Astrocyte (in vitro differentiated cells and primary cell): ENCODE measurements around the gene B4GALT3. TPM values are rescaled to one million over a fixed set of nuclear protein-coding genes. Genes with fewer than 3 reads are reported as not detected.

ENCODE experiments used
- DNase-seq: peaks from one replicate; pipeline ENCODE4 v3.0.0-alpha.2; 2010; ENCODE audit warnings: low read depth
- FAIRE-seq: peaks from 2 replicates; lab custom pipeline; 2011; peaks lifted over from hg19 to GRCh38; lab: Jason Lieb, UNC
- H2AFZ ChIP-seq: 2 replicates; pipeline ENCODE4 v1.6.0; 2012; ENCODE audit warnings: low read depth, low read length, inconsistent platforms
- H3K27ac ChIP-seq: 2 replicates; pipeline ENCODE4 v1.5.1; 2011; ENCODE audit warnings: low read depth, low read length, inconsistent platforms
- H3K27me3 ChIP-seq: 2 replicates; pipeline ENCODE4 v1.6.0; 2011; ENCODE audit warnings: low read length, inconsistent platforms; ENCODE audit not compliant: insufficient read depth
- H3K36me3 ChIP-seq: 2 replicates; pipeline ENCODE4 v1.5.1; 2011; ENCODE audit warnings: low read length, inconsistent platforms; ENCODE audit not compliant: insufficient read depth
- H3K4me1 ChIP-seq: 2 replicates; pipeline ENCODE4 v1.5.1; 2011; ENCODE audit warnings: low read length, inconsistent platforms; ENCODE audit not compliant: insufficient read depth
- H3K4me2 ChIP-seq: 2 replicates; pipeline ENCODE4 v1.6.0; 2012; ENCODE audit warnings: low read length, inconsistent platforms
- H3K4me3 ChIP-seq: 2 replicates; pipeline ENCODE4 v1.5.1; 2011; ENCODE audit warnings: low read depth, mild to moderate bottlenecking, low read length, inconsistent platforms; ENCODE audit not compliant: insufficient read depth
- H3K79me2 ChIP-seq: 2 replicates; pipeline ENCODE4 v1.6.0; 2012; ENCODE audit warnings: mild to moderate bottlenecking, low read length, inconsistent platforms; ENCODE audit not compliant: insufficient read depth
- H3K9ac ChIP-seq: 2 replicates; pipeline ENCODE4 v1.6.0; 2012; ENCODE audit warnings: mild to moderate bottlenecking, low read length, inconsistent platforms
- H3K9me3 ChIP-seq: 2 replicates; pipeline ENCODE4 v1.5.1; 2012; ENCODE audit warnings: low read depth, mild to moderate bottlenecking, low read length, inconsistent platforms; ENCODE audit not compliant: insufficient read depth
- H4K20me1 ChIP-seq: 2 replicates; pipeline ENCODE4 v1.6.0; 2012; ENCODE audit warnings: low read length, inconsistent platforms; ENCODE audit not compliant: insufficient read depth
- H3K27ac Mint-ChIP-seq: one replicate; pipeline ENCODE4 v1.8.0; 2021; ENCODE audit warnings: mild to moderate bottlenecking, mixed read lengths; ENCODE audit not compliant: unreplicated experiment
- H3K27me3 Mint-ChIP-seq: one replicate; pipeline ENCODE4 v1.8.0; 2021; ENCODE audit warnings: low read depth, mixed read lengths; ENCODE audit not compliant: unreplicated experiment
- H3K36me3 Mint-ChIP-seq: one replicate; pipeline ENCODE4 v1.8.0; 2021; ENCODE audit warnings: low read depth, mixed read lengths; ENCODE audit not compliant: unreplicated experiment
- H3K4me1 Mint-ChIP-seq: one replicate; pipeline ENCODE4 v1.8.0; 2021; ENCODE audit warnings: low read depth, mixed read lengths; ENCODE audit not compliant: unreplicated experiment
- H3K4me3 Mint-ChIP-seq: one replicate; pipeline ENCODE4 v1.8.0; 2021; ENCODE audit warnings: mild to moderate bottlenecking, moderate library complexity, mixed read lengths; ENCODE audit not compliant: unreplicated experiment
- H3K9me3 Mint-ChIP-seq: one replicate; pipeline ENCODE4 v1.8.0; 2021; ENCODE audit warnings: mild to moderate bottlenecking, mixed read lengths; ENCODE audit not compliant: unreplicated experiment
- CTCF ChIP-seq: IDR thresholded peaks from 2 replicates; pipeline ENCODE4 v1.5.1; 2011; ENCODE audit warnings: low read depth, mild to moderate bottlenecking, inconsistent platforms, low read length, moderate library complexity; ENCODE audit not compliant: insufficient read depth
- EZH2 ChIP-seq: IDR thresholded peaks from 2 replicates; pipeline ENCODE4 v1.6.1; 2012; ENCODE audit warnings: mild to moderate bottlenecking, low read length, inconsistent platforms; ENCODE audit not compliant: insufficient read depth
- total RNA-seq: library from RNA; stranded (reverse); gene quantifications from 2 replicates; pipeline ENCODE4 v1.2.1, GENCODE V29; 2021

The B4GALT3 gene
- total RNA-seq, 1 donor from 2014 or later = 39.6 TPM

- H3K9me3 Mint-ChIP-seq = no peaks in the 10 kb centered on the region
- Histone ChIP-seq H3K36me3 (peaks cover 23% of the 10 kb centered on the region), H3K4me3 (peak overlapping the region; percentile 93), H3K9me3 (no peaks in the 10 kb centered on the region), H4K20me1 (peaks cover 52% of the 10 kb centered on the region), H2AFZ (peak overlapping the region; percentile 56), H3K27ac (peak overlapping the region; percentile 91), H3K79me2 (peaks cover 76% of the 10 kb centered on the region), H3K27me3 (no peaks in the 10 kb centered on the region), H3K9ac (peak overlapping the region; percentile 94), H3K4me2 (peak overlapping the region; percentile 100), H3K4me1 (peaks cover 5% of the 10 kb centered on the region)
- DNase-seq (peak; percentile 25), FAIRE-seq (no peak)
- peaks cover 25% of the 10 kb centered on the region for H3K4me1 Mint-ChIP-seq
- H3K27ac Mint-ChIP-seq = peak overlapping the region; percentile 77
- H3K36me3 Mint-ChIP-seq = peaks cover 21% of the 10 kb centered on the region
- no peaks in the 10 kb centered on the region for H3K27me3 Mint-ChIP-seq
- TF ChIP-seq CTCF (no peak), EZH2 (no peak)
- H3K4me3 Mint-ChIP-seq = no peak overlapping the region
These were observed 45.5 kb downstream of the B4GALT3 start for GRCh38 chr1:161131523-161132409.

GRCh38 chr1:161130266-161130665 lies 47.0 kb downstream of the B4GALT3 start:
- H3K27ac Mint-ChIP-seq = peak overlapping the region; percentile 22
- H3K36me3 Mint-ChIP-seq = peaks cover 25% of the 10 kb centered on the region
- FAIRE-seq (no peak), DNase-seq (no peak)
- peaks cover 59% of the 10 kb centered on the region for H4K20me1 ChIP-seq
- H3K4me2 ChIP-seq = peak overlapping the region; percentile 100
- H3K27me3 ChIP-seq = no peaks in the 10 kb centered on the region
- no peak overlapping the region for H2AFZ ChIP-seq
- peaks cover 5% of the 10 kb centered on the region for H3K4me1 ChIP-seq
- no peak overlapping the region for H3K27ac ChIP-seq
- no peak overlapping the region for H3K4me3 Mint-ChIP-seq
- H3K79me2 ChIP-seq = peaks cover 83% of the 10 kb centered on the region
- H3K27me3 Mint-ChIP-seq = no peaks in the 10 kb centered on the region
- no peak overlapping the region for H3K4me3 ChIP-seq
- TF ChIP-seq EZH2 = no peak
- no peak for TF ChIP-seq CTCF
- H3K9me3 Mint-ChIP-seq = no peaks in the 10 kb centered on the region
- no peaks in the 10 kb centered on the region for H3K9me3 ChIP-seq
- H3K4me1 Mint-ChIP-seq = peaks cover 28% of the 10 kb centered on the region
- H3K9ac ChIP-seq = no peak overlapping the region
- H3K36me3 ChIP-seq = peaks cover 30% of the 10 kb centered on the region
